Measurements from ENCODE around the gene SLC25A1. TPM values are rescaled to one million over a fixed set of nuclear protein-coding genes. Genes with fewer than 3 reads are reported as not detected.

The SLC25A1 gene
- total RNA-seq, 1 experiment from 2014 or later = 201 TPM

DNA sequence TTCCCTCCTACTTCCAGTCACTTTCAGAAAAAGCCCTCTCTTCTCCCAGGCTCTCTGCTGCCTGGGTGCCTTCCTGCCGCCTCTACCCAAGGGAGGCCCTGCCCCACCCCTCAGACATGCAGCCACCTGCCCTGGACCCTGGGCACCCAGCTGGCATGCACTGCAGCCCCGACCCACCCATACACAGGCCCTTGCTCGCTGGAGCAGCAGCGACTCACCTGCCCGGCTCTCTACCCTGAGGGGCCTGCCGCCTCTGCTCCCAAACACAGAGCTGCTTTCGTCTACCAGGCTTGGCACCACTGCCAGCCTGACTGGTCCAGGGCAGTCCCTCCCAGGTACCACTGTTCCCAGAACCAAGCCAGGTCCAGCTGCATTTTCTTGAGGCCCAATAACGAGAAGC, 48.7 kb downstream of the SLC25A1 start (continued):
- TF ChIP-seq STAT6 (CRISPR knock-in tag; conservative IDR thresholded peaks at IDR 0.05; ENCODE audit: low read depth) = no peak

DNA sequence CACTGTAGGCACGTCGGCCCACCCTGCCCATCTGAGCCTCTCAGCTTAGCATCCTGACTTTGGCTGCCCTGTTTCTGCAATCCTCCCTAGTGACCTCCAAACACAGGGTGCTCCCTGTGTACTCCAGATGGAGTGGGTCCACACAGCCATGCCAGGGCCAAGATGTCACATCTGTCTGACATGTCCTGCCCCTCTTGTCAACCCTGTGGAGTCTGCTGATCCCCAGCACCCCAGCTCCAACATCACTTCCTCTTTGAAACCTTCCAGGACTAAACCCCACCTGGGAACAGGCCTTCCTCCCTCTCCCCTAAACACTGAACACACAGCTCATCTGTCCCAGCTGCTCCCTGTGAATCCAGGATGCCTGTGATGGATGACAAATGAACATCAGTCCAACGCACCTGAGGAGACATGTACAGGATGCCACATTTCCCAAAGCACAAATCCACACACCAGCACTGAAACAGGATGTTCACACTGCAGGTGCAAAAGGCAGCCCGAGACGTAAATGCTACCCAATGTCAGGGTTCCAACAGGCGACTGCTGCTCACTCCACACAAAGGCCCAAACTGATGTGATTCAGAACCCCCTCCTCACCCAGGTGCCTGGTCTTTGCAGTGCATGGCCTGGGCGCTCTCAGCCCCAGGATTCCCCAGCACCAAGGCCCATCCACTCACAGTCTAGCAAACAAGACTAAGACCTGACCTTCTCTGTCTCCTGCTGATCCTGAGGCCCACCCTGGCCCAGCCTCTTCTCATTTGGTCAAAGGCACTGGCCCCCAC, 49.4 kb downstream of the SLC25A1 start:
- DNase-seq (ENCODE audit: low spot score) (no peak), ATAC-seq (no peak)
- POLR2A ChIA-PET = no interaction called here
- Mint-ChIP-seq H3K36me3 (0 out of 2 replicates have a peak, but pooled peaks cover 2% of the 10 kb centered on the region), H3K27me3 (ENCODE audit: low read depth) (no peaks in the 10 kb centered on the region; the same call in 1 of the 2 replicates), H3K27ac (peak overlapping the region; percentile 73; the same call in 1 of the 2 replicates), H3K9me3 (no peaks in the 10 kb centered on the region), H3K4me3 (no peak overlapping the region), H3K4me1 (0 out of 2 replicates have a peak, but pooled peaks cover under 1% of the 10 kb centered on the region)
- CTCF ChIA-PET = no interaction called here
- TF ChIP-seq ZNF532 (CRISPR knock-in tag; IDR thresholded peaks at IDR 0.05; ENCODE audit: borderline replicate concordance) = no peak
- TF ChIP-seq ZNF121 (CRISPR knock-in tag; IDR thresholded peaks at IDR 0.05) = no peak
- no peak for TF ChIP-seq HMGXB4 (CRISPR knock-in tag; IDR thresholded peaks at IDR 0.05)
- TF ChIP-seq, protein P1, sequence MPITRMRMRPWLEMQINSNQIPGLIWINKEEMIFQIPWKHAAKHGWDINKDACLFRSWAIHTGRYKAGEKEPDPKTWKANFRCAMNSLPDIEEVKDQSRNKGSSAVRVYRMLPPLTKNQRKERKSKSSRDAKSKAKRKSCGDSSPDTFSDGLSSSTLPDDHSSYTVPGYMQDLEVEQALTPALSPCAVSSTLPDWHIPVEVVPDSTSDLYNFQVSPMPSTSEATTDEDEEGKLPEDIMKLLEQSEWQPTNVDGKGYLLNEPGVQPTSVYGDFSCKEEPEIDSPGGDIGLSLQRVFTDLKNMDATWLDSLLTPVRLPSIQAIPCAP (CRISPR knock-in tag; IDR thresholded peaks at IDR 0.05) = no peak
- TF ChIP-seq NFATC4 (CRISPR knock-in tag; IDR thresholded peaks at IDR 0.05) = no peak
- TF ChIP-seq, protein P2, sequence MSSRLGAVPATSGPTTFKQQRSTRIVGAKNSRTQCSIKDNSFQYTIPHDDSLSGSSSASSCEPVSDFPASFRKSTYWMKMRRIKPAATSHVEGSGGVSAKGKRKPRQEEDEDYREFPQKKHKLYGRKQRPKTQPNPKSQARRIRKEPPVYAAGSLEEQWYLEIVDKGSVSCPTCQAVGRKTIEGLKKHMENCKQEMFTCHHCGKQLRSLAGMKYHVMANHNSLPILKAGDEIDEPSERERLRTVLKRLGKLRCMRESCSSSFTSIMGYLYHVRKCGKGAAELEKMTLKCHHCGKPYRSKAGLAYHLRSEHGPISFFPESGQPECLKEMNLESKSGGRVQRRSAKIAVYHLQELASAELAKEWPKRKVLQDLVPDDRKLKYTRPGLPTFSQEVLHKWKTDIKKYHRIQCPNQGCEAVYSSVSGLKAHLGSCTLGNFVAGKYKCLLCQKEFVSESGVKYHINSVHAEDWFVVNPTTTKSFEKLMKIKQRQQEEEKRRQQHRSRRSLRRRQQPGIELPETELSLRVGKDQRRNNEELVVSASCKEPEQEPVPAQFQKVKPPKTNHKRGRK (CRISPR knock-in tag; IDR thresholded peaks at IDR 0.05; ENCODE audit: borderline replicate concordance) = no peak
- TF ChIP-seq, protein P3, sequence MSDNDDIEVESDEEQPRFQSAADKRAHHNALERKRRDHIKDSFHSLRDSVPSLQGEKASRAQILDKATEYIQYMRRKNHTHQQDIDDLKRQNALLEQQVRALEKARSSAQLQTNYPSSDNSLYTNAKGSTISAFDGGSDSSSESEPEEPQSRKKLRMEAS (CRISPR knock-in tag; IDR thresholded peaks at IDR 0.05) = no peak

GRCh38 chr22:19128009-19128401, 50.5 kb downstream of the SLC25A1 start:
- DNase-seq (ENCODE audit: low spot score) (no peak), ATAC-seq (no peak)
- Mint-ChIP-seq H3K4me3 (no peak overlapping the region), H3K36me3 (0 out of 2 replicates have a peak, but pooled peaks cover 2% of the 10 kb centered on the region), H3K27me3 (ENCODE audit: low read depth) (no peaks in the 10 kb centered on the region; the same call in 1 of the 2 replicates), H3K4me1 (peaks cover 6% of the 10 kb centered on the region), H3K9me3 (no peaks in the 10 kb centered on the region), H3K27ac (no peak overlapping the region)
- ChIA-PET POLR2A (no interaction called here), CTCF (interaction anchor here (1.0 to 1.6 kb wide), 2 partner anchors 16 to 54 kb away, joined by 3 to 7 read pairs; partner anchors contain the start of gene ESS2)
- TF ChIP-seq IRF2 (CRISPR knock-in tag; IDR thresholded peaks at IDR 0.05; ENCODE audit: borderline replicate concordance, low read depth) (no peak), SP1 (CRISPR knock-in tag; conservative IDR thresholded peaks at IDR 0.05) (no peak), USF1 (CRISPR knock-in tag; IDR thresholded peaks at IDR 0.05) (no peak), GRHL2 (CRISPR knock-in tag; IDR thresholded peaks at IDR 0.05; ENCODE audit: insufficient replicate concordance, severe bottlenecking) (no peak), HMGA2 (CRISPR knock-in tag; IDR thresholded peaks at IDR 0.05) (no peak), FOXP1 (CRISPR knock-in tag; IDR thresholded peaks at IDR 0.05; ENCODE audit: borderline replicate concordance) (no peak)
- TF ChIP-seq, protein P4, sequence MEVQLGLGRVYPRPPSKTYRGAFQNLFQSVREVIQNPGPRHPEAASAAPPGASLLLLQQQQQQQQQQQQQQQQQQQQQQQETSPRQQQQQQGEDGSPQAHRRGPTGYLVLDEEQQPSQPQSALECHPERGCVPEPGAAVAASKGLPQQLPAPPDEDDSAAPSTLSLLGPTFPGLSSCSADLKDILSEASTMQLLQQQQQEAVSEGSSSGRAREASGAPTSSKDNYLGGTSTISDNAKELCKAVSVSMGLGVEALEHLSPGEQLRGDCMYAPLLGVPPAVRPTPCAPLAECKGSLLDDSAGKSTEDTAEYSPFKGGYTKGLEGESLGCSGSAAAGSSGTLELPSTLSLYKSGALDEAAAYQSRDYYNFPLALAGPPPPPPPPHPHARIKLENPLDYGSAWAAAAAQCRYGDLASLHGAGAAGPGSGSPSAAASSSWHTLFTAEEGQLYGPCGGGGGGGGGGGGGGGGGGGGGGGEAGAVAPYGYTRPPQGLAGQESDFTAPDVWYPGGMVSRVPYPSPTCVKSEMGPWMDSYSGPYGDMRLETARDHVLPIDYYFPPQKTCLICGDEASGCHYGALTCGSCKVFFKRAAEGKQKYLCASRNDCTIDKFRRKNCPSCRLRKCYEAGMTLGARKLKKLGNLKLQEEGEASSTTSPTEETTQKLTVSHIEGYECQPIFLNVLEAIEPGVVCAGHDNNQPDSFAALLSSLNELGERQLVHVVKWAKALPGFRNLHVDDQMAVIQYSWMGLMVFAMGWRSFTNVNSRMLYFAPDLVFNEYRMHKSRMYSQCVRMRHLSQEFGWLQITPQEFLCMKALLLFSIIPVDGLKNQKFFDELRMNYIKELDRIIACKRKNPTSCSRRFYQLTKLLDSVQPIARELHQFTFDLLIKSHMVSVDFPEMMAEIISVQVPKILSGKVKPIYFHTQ (CRISPR knock-in tag; IDR thresholded peaks at IDR 0.05) = no peak
